Measurements from ENCODE around the gene SGPL1.
"Not testable (repeated sequence)": the region's sequence is repeated elsewhere in the genome, so short reads cannot be mapped to it uniquely, and the experiment has no call there.

SGPL1 gene

DNA sequence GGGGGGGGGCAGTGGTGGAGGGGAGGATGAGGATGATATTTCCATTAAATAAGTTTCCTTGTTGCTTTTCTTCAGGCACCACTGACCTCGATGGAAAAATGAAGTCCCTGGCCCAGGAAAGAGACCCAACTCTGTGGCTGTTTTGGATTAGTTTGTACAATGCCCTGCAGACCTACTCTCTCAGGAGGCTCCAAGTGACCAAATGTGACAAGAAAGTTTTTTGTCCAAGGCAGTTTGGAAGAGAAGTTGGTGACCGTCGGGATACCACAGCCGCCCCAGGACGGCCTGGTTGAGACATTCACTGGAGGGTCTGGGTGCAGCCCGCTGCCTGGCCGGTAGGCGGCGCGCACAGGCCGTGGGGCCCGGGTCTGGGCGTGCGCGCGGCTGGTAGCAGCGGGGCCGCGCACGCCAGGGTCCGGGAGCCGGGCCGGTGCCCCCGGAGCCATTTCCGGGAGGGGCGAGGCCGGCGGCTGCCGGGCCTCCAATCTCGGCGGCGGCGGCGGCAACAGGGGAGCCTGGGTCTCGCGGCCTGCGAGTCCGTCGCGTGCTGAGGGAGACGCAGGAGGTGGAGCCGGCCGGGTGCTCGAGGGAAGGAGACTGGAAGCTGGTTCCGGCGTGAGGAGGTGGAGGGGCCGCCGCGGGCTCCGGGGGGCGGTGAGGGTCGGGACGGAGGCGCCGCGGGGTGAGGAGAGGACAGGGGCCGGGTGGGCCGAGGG, at the start of gene SGPL1:
SGPL1 (plus strand) TSS at position 445 of the 716 bp plus-strand sequence. CDS start 906 bp downstream, outside the sequence.
- peak; percentile 94 to 96 for ATAC-seq

- not testable (repeated sequence) for ATAC-seq
Observed at GRCh38 chr10:70768026-70768685, 47.6 kb upstream of the SGPL1 start.

DNA sequence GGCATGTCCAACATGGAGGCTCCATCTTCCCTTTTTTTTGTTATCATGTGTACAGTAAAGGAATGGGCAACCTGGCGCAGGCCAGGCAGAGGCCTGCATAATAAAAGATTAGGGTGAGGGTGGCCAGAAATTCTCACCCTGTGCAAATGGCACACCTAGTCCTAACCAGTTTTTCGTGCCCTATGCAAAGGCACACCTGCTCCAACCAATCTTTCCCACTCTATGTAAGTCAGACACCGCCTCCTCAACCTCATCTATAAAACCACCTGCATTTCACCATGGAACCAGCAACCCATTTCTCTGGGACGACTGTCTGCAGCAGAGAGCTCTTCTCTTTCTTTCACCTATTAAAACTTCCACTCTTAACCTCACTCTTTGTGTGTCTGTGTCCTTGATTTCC, 46.6 kb upstream of the SGPL1 start:
- ATAC-seq, result no peak

- no peak for ATAC-seq
Observed at GRCh38 chr10:70770001-70770400, 45.7 kb upstream of the SGPL1 start.

- not testable (repeated sequence) for ATAC-seq
Observed at GRCh38 chr10:70770516-70770915, 45.2 kb upstream of the SGPL1 start.

DNA sequence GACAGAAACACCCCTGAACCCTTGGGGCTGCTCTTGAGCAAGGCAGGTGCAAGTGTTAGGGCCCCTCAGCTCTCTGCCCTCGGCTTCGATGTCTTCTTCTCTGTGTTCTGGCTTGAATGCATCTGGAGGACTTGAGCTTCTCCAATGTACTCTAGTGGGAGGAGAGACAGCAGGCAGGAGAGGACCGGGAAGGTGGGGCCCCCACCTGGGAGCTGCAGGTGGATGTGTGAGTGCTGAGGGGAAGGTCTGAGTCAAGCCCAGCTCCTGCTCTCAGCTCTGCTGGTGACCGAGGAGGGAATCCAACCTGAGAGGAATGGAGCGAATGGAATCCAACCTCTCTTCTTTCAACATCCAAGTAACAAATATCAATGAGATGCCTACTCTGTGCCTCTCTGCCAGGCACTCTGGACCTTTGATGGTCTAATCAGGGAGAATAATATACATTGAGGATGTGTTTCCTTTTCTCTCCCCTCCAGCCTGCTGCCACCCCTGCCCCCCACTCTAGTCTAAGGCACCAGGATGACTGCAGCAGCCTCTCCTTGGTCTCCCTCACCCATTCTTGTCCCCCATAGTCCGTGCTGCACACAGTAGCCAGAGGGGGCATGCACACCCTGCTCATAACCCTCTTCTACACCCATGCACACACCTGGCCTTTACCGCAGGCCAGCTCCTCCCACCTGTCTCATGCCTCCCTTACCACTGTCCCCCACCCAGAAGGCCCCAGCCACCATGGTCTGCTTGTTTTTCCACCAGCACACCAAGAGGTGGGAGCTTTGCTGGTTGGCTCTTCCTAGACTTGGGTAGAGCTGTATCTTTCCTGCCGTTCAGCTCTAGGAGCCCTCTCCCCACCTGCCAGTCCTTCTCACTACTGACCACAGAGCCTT, 44.2 kb upstream of the SGPL1 start:
- ATAC-seq, result no peak

DNA sequence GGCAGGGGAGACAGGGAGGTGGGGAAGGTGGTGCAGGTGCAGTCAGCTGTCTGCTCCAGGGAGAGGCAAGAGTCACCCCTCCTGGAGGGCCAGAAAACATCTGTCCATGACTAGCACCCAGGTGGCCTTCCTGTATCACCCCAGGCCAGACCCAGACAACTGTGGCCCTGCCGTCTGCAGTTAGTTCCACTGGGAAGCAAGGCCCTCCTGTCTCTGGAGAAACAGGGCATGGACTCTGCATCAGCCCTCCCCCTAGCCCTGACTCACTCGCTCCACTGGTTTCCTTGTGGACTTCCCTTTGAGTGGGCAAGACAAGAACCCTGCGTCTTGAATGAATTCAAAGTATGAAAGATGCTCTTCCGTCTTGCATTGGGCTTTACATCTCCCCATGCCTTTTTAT, 43.1 kb upstream of the SGPL1 start:
- no peak for ATAC-seq

DNA sequence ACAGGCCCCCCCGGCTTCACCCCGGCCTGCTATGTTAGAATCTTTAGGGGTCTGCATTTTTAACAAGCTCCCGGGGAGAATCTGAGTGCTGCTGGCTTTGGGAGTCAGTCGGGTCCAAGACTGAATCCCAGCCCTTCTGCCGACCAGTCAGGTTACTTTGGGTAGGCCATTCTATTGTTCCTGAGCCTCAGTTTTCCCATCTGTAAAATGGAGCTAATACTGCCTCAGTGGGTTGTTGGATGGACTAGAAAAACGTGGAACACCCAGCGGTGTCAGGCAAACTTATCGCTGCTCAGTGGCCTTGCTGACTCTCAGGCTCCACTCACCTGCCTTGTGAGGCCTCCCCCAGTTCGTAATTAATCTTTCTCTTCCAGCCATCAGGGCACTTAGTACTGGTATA, 42.3 kb upstream of the SGPL1 start:
- ATAC-seq, result no peak

GRCh38 chr10:70773965-70774809, 41.6 kb upstream of the SGPL1 start:
- no peak for ATAC-seq

DNA sequence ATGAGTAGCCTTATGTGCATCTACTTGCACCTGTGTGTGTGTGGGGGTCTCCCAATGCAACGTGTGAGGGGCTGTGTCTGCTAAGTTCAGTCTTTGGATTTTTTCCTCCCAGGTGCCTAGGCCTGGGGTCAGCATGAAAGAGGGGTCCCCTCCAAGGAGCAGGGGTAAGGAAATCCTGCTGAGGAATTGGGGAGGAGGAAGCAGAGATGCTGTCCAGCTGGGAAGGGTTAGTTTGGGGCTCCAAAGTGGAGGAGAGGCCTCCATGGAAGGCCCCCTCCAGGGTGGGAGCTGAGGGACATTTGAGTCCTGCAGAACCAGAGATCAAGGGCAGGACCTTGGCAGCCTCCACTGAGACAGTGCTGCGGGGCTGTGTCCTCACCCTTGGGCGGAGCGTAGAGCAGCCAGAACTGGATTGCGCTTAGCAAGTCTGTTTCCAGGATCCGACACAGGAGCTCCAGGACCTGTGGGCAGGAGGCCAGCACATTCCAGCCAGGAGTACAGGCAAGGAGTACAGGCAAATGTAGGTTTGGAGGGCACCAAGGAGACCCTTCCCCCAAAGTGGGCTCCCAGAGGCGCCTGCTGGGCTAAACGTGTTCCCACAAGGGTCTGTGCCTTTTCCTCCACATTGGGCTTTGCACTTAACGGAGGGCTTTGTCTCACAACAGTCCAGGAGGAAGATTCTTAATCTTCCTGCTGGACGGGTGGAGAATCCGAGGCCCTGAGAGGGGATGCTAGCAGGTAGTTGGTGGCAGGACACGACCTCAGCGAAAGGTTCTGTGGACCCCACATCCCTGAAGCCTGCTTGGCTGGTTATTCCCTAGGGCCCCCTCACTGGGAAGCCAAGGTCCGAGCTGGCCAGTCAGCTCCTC, 40.7 kb upstream of the SGPL1 start:
- ATAC-seq, result no peak

GRCh38 chr10:70775679-70776454, 39.9 kb upstream of the SGPL1 start:
- ATAC-seq, result no peak

DNA sequence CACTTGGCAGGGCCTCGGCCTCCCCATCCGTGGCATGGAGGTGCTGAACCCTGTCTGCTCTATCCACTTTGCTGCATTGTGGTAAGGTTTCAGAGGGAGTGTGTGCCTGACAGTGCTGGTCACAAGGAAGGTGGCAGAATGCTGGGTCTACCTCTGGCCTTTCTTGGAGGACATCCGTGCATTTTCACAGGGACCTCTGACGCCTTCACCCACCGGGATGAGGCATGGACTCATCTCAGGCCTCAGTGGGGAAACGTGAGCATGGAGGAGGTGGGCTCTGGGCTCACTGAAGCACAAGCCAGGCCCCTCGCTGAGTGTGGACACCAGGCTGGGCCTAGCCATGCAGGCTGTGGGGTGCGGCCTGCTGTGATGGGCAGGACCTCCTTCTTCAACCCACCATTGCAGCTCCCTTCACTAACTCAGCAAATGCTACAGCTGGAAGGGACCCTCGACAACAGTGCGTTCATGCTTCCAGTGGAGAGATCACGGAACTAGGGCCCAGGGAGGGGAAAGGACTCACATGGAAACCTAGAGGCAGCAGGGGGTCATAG, 39.2 kb upstream of the SGPL1 start:
- no peak for ATAC-seq

DNA sequence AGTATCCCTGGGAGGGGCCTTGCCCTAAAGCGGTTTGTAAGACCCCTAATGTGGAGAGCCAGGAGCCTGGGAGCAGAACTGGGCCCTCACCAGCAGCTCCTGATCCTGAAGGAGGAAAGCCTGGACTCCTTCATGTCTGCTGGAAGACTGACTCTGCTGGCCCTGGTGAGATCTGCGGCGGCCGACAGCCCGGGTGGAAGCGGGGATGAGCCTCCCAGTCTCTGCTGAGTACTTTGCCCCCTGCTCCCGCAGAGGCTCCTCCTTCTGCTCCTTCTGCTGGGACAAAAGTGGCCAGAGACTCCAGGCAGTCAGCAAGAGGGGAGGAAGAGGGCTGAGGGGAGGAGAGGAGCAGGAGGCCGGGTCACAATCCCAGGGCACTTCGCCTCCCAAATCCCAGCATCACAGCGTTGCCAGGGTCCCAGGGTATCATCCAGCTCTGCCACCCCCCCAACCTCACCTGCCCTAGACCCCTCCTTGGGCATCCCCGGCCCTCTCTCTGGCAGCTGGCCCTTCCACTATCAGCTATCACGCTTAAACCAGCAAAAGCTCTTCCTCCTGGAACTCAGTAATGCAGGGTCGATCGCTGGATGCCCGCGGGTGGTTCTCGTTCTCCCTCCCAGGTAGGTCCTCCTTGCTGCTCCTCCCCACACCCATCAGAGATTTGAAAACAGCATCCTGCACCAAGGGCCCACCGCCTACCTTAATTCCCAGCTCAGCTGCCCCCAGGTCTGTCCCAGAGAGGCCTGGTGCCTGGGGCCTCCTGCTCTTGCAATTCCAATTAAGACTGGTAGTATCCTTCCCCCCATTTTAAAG, 38.5 kb upstream of the SGPL1 start:
- no peak for ATAC-seq

- ATAC-seq, result no peak
Observed at GRCh38 chr10:70778267-70778924, 37.4 kb upstream of the SGPL1 start.

DNA sequence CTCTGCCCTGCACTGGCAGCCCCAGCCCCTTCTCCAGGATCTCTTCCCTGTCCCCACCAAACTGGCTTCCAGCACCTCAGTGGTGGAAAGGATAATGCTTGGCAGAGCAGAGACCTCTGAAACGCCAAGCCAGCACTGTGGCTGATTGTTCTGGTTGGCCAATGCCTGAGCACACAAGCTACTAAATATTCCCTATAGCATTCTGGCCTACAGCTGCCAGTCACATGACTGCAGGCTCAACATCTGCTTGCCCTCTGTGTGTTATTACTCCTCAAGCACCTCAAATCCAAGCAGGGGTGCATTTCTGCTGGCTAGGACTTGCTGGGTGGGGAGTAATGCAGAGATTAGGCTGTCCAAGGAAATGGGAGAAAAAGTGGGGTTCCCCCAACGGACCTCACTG, 36.7 kb upstream of the SGPL1 start:
- ATAC-seq, result no peak

DNA sequence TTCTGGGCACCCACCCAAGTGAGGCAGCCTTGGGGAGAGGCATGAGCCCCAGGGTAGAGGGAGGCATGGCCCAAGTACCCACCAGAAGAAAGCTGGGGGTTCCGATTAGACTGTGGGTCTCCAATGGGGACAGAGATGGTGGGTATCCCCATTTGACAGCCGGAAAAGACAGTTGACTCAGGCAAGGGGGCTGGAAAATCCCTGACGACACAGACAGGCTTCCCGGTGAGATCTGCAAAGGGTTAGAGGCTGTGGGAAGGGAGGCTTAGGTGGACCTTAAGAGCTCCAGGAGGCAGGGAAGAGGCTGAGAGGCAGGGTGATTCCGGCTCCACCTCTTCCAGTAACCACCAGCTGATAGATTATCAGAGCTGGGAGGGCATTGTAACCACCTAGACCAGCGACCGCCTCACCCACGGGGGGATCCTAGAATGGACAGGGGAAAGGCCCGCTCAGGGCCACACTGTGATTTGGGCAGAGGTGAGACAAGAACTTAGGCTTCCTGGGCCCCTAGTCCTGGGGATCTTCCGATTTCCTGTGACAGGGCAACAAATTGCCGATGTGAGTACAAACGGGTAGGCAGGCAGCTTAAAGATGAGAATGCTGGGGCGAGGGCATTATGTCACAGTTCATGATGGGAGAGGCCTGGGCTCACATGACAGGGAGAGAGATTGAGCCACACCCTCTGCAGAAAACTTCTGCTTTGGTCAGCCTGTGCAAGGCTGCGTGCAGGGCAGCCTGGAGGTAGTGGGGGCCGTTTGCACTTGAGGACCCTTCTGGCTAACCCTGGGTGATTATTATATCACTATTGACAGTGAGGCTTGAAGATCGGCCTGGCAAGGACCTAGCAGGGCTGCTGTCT, 36.0 kb upstream of the SGPL1 start:
- no peak for ATAC-seq

GRCh38 chr10:70780370-70780760, 35.4 kb upstream of the SGPL1 start:
- ATAC-seq, result no peak

DNA sequence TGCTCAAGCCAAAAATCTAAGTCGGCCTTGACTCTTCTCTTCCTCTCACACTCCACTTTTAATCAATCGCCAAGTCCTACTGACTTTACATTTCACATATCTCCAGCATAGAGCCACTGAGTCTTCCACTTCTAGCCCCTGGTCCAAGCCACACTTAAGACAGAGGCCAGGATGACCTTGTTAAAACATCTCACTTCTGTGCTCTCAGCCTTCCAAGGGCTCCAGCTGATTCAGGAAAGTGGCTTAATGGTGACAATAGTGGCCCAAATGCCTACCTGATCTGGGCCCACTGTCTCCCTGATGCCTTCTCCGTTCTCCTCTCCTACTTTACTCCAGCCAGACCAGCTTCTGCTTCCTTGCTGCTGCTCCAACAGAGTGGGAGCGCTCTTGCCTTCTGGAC, 35.0 kb upstream of the SGPL1 start:
- ATAC-seq, result no peak
